GM18867 (cell line): ENCODE results near the gene ILKAP.

ENCODE experiments used
- ATAC-seq: cut with Tn5 transposase; IDR thresholded peaks from one replicate; pipeline ENCODE4 v1.9.1; 2021; ENCODE audit warnings: mild to moderate bottlenecking, moderate library complexity; ENCODE audit not compliant: unreplicated experiment

The ILKAP gene, protein sequence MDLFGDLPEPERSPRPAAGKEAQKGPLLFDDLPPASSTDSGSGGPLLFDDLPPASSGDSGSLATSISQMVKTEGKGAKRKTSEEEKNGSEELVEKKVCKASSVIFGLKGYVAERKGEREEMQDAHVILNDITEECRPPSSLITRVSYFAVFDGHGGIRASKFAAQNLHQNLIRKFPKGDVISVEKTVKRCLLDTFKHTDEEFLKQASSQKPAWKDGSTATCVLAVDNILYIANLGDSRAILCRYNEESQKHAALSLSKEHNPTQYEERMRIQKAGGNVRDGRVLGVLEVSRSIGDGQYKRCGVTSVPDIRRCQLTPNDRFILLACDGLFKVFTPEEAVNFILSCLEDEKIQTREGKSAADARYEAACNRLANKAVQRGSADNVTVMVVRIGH

DNA sequence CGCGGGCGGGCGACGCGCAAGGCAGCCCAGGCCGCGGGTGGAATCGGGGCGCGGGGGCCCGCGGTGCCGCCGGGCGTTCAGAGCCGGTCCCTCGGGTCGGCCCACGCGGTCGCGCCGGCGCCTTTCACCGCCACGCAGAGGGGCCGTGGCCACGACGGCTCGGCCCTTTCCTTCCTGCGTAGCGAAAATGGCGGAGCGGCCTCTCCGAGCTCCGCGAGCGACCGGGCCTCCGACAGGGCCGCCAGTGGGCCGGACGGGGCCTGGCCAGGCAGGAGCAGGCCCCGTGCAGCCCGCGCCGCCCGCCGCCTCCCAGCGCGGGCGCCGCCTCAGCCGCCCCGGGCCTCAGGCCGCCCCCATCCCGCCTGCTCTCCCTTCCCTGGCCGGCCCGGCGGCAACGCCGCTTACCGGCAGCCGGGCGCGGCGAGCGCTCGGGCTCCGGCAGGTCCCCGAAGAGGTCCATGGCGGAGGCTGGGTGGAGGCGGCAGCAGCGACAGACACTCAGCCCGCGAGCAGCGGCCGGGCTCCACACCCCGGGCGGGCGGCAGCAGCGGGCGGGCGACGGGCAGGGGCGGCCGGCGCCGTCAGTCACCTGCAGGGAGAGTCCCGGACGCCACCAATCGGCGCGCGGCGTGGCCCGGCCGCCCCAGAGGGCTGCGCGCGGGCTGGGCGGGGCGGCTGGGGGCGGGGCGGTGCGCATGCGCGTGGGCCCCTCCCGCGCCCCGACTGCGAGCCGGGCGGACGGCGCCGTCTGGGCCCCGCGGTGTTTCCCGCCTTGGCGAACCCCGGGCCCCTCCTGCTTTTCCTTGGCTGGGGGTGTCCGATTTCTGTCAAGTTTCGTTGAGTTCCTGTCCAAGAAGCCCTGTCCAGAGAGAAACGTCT lies at the start of gene ILKAP:
ILKAP (minus strand) TSS at position 602 of the 879 bp plus-strand sequence; CDS start at position 460, 142 bp downstream.
- ATAC-seq: peak; percentile 94

DNA sequence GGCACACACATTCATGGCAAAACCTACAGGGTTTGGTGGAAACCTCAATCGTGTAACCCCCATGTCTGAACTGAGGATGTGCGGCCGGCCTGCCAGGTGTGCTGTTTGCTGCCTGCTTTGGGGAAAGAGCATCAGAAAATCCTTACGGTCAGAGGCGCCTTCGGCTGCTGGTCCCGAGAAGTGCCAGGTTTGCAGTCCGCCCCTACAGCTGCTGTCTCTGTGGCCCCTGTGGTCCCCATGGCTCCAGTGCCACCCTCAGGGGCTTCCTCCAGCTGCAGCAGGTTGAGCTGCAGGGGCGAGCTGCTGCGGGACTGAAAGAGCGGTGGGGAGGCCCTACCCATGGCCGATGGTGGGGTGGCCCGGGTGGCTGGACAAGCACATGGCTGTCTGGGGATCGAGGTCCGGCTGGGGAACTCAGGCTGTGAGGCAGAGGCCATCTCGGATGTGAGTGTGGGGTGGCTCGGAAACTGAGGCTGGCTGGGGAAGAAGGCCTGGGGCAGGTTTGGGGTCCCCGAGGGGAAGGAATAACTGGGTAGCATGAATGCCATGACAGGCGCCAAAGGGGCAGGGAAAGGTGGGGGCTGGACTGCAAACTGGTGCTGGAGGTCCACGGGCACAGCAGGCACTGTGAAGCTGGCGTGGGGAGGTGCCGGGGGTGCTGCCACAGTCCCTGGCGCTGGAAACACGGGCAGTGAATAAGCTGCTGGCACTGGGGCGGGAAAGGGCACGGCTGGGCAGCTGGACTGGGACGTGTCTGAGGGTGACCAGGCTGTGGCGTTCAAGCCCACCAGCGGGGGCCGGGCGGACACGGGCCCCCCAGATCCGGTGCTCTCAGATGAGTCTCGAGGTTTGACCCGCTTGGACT lies 49.5 kb upstream of the ILKAP start:
- ATAC-seq: no peak

DNA sequence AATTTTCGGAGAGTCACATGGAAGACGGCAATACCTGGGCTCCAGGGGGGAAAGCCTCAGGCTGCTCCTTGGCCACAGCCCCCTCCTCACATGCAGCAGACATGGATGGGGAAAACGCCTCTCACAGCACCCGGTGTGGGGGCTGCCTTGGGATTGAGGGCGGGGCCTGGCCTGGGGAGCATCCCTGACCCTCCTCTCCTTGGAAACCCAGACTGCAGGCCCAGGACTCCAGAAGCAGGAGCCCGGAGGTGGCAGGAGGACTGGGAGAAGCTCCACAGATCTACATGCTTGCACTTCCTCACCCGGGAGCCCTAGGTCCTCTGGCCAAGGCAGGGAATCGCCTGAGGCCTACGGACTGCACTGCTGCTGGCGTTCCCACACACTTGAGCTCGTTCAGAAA lies 48.5 kb upstream of the ILKAP start:
- ATAC-seq: no peak

DNA sequence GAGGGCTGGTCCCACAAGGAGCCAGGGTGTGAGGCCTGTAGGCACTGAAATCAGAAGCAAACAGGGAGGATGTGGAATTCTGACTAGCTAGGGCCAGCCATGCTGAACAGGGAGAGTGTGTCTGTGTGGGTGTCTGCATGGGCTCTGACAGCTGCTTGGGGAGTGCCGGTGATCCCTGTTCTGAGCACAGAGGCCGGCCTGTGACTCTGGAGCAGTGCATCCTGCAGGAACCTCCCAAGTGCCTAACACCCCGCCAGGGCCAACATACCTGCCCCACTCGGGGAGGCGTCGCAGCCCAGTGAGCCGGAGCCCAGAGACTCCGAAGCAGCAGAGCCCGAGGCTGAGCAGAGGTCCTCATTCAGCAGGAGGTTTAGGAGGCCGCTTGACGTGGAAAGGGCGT lies 47.8 kb upstream of the ILKAP start:
- ATAC-seq: no peak

DNA sequence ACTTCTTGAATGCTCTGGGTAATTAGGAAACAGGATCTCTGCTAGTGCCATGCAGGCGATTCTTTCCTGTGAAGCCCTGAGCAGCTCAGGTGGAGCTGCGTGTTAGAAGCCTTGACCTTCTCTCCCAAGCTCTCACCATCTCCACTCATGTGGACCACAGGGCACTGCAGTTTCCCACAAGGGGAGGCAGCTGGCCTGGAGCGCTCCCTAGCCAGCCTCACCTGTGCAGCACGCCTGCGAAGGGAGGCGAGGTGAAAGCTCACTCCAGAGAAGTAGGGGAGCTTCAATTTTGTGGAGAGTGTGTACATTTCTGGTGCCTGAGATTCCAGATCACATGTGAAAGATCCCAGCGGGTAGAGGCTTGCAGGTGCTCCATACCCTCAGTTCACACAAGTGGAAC lies 47.4 kb upstream of the ILKAP start:
- no peak for ATAC-seq

DNA sequence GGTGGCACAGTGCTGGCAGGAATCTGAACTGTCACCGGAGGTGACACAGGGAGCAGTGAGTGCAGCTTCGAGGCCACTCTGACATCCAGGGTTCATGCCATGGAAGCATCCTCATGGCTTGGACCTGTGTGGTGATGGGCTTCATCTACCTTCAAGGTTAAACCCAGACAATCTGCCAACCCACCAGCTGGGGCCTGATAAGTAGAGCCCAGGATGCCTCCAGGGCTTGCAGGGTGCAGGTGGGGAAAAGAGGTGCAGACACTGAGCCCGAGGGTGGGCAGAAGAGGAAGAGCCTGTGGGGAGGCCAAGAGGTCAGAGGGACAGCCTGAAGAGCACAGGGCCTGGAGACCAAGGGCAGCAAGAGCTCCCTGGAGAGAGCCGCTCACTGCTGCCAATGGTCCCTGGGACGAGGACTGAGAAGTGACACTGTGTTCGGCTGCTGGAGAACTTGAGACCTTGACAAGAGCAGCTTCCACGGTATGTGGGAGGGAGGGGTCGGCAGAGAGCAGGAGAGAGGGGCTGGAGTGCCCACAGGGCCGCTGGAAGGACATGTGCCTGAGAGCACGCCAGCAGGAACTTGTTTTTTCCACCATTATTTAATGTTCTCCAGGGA lies 44.5 kb upstream of the ILKAP start:
- no peak for ATAC-seq

DNA sequence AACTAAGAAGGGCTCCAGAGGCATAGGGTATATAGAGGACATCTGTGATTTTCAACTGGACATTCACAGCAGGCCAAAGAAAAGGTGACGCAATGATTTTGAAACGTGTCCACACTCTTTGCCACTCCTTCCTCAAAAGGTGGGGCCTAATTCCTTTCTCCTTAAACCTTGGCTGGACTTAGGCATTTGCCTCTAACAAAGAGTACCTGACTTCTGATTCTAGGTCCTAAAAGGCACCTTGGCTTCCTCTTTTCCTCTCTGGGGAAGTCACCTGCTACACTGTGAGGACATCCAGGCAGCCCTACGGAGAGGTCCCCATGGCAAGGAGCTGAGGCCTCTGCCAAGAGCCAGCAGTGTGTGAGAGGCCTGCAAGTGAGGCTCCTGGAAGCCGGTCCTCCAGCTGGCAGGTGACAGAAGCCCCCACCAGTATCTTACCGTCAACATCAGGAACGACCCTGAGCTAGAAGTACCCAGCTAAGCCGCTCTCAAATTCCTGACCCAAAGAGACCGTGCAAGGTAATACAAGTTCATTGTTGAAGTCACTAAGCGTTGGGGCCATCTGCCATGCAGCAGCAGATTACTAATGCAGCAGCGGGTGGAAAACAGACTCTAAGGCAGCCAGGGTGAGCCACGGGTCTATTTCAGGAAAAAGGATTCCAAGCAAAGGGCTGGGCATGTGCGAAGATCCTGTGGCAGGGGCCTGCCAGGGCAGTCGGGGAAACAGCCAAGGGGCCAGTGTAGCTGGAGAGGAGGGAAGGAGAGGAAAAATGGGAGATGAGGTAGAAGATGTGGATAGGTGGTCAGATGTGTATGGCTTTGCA lies 43.7 kb upstream of the ILKAP start:
- no peak for ATAC-seq

DNA sequence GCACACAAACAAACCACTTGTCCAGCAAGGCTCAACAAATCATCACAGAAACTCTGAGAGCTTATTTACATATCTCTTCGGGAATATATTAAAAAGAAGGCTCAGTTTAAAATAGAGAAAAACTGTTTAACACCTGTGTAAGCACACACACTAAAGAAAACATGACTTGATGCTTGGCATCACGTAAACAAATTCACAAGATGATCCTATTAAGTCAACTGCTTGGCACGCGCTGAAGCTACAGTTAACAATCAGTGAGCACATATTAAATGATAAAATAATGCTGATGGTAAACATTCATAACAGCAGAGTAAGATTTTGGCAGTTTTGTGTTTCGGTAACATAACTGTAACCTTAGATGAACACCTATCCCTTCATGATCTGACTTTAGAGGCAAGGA lies 40.7 kb upstream of the ILKAP start:
- ATAC-seq: no peak

DNA sequence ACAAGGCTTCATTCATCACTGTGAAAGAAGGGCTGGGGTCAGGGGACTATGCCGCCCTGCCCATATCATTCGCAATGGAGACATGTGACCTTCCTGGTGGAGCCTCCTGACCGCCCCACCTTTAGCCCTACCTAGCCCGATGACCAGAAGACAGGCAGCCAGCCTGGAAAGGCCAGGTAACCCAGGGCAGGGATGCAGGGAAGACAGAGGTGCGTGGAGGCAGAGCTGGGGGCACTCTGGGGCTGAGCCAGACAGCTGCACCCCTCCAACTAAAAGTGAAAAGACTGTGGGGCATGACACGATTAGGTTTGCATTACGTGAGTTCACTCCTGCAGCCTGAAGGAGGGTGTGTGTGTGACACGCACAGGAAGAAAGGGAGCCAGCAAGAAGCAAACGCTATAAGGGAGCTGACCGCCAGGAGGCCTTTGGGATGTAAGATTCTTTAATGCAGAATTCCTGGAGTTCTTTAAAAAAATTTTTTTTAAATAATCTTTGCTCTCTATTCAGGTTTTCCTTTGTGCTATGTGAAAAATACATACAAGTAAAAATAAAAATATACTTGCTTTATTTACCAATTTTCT lies 40.1 kb upstream of the ILKAP start:
- ATAC-seq: no peak

DNA sequence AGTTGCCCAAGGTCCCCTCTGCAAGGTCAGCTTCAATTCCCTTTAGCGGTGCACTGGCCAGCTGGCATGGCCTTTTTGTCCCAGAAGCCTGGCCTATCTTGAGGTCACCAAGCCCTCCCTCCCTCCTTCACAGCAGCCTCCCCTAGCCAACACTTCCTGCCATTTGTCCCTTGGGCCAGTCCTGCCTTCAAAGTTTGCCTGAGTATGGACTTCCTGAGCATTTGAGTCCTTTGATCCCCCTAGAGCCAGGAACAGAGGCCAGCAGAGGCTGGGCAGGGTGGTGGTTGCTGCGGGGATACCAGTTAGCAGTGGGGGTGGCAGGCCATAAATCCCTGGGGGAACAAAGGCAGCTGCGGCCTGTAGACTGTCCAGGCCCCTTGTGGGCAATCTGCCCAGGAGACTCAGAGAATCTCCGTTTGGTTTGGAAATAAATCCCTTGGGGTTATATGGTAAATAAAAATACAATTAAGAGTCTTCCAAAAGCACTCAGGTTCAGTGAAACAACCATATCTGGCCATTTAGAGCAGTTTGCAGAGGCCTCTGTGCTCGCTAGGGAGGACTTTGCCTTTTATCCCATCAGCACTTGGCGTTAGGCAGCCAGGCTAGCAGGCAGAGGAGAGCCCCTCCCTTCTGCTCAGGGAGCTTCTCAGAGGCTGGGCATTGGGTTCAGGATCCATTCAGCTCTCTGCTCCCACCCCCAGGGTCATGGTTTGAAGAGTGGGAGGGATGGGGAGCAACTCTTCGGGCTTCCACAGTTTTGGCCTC lies 39.4 kb upstream of the ILKAP start:
- no peak for ATAC-seq

DNA sequence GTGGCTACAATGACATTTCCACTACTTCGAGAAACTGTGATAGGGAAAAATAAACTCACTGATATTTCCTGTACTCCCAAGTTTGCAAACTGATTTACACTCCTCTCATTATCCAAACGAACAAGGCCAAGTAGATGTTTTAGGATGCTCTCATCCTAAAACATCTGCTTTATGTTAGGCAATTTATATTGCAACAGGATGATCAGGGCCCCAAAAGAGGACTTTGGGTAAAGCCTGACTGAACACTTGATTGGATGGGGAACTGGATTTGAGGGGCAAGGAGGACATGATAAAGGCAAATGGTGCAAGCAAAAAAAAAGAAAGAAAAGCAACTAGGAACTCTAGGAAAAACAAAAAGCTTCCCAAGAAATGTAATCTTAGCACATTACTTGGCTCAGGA lies 38.5 kb upstream of the ILKAP start:
- no peak for ATAC-seq

DNA sequence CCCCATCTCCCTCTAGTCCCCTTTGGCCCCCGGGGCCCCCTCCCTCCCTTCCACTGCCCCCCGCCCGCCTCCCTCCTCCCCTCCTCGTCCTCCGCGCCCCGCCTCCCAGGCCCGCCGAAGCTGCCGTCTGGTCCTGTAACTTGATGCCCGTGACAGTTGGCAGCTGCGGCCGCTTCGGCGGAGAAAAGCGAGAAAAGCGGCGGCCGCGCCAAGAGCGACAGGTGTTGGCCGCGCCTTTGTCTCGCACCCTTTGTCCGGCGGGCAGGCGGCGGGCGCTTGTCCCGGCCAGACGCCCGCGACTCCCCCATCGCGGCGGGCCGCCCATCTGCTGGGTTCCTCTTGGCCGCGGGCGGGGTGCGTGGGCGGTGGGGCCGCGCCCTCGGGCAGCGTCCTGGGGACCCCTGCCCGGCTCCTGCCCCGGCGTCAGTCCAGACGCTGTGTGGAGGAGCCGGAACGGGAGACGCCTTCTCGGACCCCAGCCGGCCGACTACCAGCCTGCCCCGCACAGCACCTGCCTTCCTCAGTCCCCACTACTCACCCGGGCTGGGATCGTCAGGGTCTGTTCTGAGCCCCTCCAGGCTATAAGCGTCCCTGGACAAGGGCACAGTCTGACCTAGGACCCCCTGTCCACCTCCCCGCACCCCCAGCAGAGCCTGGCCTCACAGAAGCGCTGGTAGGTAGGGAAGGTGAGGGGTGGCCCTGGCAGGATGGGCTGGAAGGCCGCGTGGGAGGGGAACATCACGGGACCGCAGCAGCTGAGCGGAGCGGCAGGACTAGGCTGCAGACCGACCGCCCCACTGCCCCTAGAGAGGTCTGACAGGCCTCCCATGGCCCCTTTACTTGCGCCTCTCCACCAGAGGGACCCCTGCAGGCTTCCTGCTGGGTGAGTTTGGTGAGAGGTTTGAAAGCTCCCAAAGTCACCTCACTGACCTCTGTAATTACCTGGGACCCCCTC lies 37.5 kb upstream of the ILKAP start:
- no peak for ATAC-seq

DNA sequence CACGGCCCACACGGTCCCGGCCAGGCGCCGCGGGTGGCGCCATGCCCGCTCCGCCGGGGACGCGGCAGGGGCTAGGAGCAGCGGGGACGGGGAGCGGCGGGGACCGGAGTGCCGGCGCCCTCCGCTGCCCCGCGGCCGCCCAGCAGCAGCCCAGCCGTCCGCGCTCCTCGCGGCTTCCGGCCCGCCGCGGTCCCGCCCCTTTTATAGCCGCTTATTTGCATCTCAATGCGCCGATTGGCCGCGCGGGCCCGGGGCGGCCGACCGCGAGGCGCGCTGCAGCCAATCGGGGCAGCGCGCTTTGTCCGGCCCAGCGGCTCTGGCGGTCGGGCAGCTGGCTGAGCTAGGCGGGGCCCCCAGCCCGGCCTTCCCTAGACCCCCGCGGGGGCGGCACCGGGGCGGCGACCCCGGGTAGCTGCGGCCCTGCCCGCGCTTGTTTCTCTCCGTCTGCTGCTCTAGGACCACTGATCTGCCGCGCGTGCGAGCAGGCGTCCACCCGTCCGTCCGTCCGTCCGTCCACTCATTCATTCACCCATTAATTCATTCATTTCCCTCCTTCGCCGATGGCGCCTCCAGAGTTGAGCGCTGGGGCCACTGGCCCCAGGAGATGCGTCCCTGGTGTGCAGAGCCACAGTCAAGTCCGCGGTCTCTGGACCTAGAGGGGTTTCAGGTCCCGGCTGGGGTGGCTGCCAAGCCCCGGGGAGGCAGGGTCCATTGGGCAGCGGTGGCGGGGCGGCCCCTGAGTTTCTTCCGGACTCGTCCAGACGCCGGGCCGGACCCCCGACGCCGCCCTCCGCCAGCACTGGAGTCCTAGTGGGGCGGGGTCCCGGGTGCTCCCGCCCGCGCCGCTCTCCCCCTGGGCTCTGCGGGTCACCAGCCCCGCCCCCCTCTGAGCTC lies 36.6 kb upstream of the ILKAP start, which contains the start of gene HES6:
HES6 (minus strand) TSS at position 176 of the 894 bp plus-strand sequence; CDS start at position 43, 133 bp downstream.
- ATAC-seq: peak; percentile 87

DNA sequence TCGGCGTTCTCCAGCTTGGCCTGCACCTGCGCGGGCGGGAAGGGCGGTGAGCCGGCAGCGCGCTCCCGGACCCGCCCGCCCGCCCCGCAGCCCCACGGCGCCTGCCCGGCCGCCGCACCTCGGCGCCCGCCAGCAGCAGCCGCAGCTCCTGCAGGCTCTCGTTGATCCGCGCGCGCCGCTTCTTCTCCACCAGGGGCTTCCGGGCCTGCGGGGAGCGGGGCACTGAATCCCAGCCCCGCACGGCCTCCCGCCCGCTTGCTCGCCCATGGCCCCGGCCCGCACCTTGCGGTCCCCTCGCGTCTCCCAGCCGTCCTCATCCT lies 36.0 kb upstream of the ILKAP start:
- ATAC-seq: peak; percentile 9

DNA sequence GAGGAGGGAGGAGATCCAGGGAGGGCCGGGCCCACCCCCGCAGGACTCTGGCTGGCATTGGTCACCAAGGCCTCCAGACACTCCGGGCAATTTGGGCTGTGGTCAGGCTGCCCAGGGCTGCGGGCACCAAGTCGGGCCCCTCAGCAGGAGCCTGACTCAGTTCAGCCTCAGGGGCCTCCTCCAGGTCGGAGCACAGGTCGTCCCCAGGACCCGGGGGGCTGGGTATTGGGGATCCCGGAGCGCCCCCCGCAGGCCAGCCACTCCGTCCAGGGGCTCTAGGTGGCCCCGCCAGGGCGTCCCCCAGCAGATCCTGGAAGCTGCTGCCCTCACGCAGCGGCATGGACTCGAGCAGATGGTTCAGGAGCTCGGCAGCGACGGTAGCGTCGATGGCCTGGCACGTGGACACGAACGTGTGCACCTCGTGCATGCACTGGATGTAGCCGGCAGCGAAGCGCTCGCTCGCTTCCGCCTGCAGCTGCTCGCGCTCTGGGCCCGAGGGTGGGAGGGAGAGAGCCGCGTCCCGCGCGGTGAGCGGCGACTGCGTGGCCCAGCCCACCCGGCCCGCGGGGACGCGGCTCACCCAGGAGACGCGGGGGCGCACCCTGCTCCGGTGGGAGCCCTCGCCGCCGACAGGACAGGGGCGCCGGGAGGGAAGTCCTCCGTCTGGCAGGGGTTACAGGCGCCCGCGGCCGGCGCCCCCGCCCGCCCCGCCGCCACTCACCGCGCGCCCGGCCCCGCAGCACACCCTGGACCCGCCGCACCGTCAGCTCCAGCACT lies 35.5 kb upstream of the ILKAP start:
- ATAC-seq: peak; percentile 7

DNA sequence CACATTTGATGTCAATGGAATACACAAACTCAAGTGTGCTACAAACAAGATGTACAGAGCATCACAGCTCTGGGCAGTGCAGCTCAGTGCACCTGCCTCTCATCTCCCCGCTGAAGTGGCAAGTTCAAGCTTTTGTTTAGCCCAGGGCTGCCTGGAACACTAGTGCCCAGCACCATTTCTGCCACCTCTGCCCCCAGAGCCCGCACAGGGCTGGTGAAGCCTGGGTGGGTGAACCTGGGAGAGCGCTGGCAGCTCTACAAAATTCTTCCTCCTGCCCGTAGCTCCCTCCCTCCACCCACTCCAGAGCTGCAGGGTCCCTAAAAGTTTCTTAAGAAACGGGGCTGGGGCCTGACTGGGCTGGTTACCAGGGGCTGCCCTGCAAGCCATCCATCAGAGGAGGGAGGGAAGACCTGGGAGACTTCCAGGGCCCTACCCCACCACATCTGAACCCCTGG lies 34.8 kb upstream of the ILKAP start:
- no peak for ATAC-seq
